GM18868 (cell line): ENCODE measurements around the gene PRXL2B.
"Not testable (repeated sequence)": the region's sequence is repeated elsewhere in the genome, so short reads cannot be mapped to it uniquely, and the experiment has no call there.

Experiments
- ATAC-seq: cut with Tn5 transposase; IDR thresholded peaks from one replicate; pipeline ENCODE4 v1.9.1; 2021; ENCODE audit warnings: mild to moderate bottlenecking, moderate library complexity; ENCODE audit not compliant: unreplicated experiment

PRXL2B gene

GRCh38 chr1:2586154-2587070 lies at the start of gene PRXL2B:
Gene PRXL2B (plus strand): TSS chr1:2586777. CDS start chr1:2586886, 109 bp downstream.
- peak; percentile 69 for ATAC-seq

- ATAC-seq = no peak
Measured at GRCh38 chr1:2537784-2538115, 48.8 kb upstream of the PRXL2B start.

GRCh38 chr1:2538376-2538775 lies 48.2 kb upstream of the PRXL2B start:
- no peak for ATAC-seq

DNA sequence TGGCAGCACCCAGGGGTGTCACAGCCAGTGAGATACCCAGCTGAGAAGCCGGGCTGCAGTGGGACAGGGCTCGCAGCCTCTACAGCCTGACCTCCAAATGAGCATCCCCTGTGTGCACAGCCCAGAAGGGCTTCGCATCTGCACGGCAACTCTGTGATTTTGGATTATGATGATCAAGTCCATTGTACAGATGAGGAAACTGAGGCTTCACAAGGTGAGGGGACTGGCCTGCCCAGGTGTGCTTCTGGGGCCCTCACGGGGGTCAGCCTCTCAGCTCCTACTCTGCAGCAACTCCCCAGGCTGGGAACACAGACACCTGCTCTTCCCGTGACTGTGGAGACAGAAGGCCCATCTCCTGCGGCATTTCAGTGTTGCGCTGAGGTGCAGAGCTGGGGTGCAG lies 47.7 kb upstream of the PRXL2B start:
- ATAC-seq = no peak

- ATAC-seq = no peak
Measured at GRCh38 chr1:2539312-2539907, 47.2 kb upstream of the PRXL2B start.

GRCh38 chr1:2540816-2541492 lies 45.6 kb upstream of the PRXL2B start:
- ATAC-seq = no peak

DNA sequence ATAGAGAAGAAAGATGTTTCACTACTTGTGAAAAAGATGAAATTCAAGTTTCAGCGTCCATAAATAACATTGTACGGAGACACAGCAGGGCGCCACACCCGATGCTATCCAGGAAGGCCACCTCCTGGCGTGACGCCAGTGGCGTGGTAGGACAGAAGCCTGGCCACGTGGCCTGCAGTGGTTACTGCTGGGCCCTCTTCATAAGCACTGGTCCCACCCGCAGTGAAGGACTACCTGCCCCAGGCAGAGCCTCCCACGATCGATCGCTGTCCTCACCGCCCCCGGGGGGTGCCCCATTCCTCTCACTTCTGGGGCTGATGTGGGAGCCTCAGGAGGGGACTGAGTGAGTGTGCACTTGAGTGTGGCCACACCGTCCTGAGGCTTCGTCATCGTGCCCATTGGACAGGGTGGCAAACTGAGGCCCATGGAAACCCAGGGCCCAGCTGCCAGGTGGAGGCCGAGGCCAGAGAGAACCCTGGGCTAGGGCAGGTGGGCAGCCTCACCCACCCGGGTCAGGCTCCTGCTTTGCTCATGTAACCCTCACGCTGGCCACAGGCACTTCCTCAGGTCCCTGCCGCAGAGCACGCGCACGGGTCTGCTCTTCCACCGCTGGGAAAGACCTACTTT lies 44.8 kb upstream of the PRXL2B start:
- ATAC-seq = no peak

GRCh38 chr1:2542246-2542915 lies 44.2 kb upstream of the PRXL2B start:
- ATAC-seq = no peak

- ATAC-seq = no peak
Measured at GRCh38 chr1:2543543-2544092, 43.0 kb upstream of the PRXL2B start.

GRCh38 chr1:2544093-2544874 lies 42.3 kb upstream of the PRXL2B start:
- ATAC-seq = no peak

- no peak for ATAC-seq
Measured at GRCh38 chr1:2544875-2545640, 41.5 kb upstream of the PRXL2B start.

GRCh38 chr1:2545754-2546514 lies 40.6 kb upstream of the PRXL2B start:
- ATAC-seq = peak; percentile 31

- peak; percentile 34 for ATAC-seq
Measured at GRCh38 chr1:2546515-2547209, 39.9 kb upstream of the PRXL2B start.

DNA sequence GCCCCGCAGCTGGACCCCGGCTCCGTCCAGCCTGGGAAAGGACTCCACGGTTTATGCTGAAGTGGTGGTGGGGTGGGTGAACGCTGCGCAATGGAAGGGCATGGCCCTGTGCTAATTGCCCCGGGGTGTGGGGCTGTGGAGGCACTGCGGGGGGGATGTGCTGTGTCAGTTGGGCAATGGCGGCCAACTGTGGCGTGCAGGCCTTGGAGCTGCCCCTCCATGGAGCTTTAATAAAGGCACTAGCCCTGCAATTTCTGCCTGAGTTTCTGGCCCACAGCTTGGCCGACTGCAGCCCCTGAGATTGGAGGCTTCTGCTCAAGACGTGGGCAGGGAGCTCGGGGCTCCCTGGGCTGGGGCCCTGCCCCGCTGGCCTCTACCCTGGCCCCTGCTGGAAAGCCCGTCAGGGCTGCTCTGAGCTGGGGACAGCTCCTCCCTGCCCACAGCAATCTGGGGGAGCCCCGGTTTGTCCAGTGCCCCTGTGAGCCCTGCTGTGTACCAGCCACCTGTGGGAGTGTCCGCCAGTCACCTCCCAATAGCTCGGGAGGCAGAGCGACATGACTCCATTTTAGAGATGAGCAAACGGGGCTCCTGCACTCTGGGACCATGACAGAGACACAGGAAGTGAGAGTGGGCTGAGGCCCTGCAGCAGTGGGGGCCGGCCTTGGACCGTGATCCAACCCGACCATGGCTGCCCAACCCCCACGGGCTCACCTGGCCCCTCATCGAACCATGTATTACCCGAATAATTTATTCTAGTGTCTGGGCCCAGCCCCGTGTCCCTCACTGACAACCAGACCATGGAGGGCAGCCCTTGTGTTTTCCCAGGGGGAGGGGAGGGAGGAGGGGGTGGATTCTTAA lies 39.1 kb upstream of the PRXL2B start:
- ATAC-seq = no peak

DNA sequence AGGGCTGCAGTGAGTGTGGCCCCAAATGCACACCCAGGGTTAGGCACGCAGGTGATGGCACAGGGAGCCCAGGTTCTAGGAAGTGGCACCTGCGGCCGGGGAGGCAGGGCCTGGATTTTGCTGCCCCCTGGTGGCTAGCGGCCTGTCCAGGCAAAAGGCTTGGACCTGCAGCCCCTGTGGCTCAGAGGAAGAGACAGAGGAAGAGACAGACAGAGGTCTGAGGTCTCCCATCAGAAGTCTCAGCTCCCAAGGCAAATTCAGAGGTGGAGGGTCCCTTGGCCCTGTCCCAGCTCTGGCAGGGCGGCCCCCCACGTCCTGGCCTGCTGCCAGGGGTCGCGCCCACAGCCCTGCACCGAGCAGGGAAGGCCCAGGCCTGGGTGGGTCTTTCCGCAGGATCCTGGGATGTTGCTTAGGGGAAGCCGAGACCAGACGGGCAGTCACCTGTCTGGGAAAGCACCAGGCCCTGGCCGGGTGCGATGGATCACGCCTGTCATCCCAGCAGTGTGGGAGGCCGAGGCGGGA lies 38.4 kb upstream of the PRXL2B start:
- ATAC-seq = no peak

DNA sequence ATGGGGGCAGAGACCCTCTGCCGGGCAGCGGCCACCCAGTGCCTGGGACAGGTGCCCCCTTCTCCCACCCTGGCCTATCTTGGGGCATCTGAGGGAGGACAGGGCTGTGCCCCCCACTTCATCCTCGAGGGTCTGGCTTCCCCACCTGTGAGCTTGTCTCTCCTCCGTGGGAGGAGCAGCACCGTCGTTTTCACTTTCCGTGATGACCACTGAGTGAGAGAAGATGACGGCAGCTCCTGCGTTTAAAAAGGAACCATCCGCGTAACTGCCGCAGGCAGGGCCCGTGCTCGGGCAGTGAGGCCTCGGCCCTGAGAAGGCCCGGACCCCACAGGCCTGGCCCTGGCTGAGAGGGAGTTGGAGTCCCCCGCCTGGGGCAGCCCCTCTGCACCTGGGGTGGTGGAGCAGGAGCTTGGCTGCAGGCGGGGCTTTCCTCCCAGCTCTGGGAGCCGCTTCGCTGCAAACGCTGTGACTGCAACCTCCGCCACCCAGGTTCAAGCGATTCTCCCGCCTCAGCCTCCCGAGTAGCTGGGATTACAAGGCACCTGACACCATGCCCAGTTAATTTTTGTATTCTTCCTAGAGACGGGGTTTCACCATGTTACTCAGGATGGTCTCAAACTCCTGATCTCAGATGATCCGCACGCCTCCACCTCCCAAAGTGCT lies 37.1 kb upstream of the PRXL2B start:
- not testable (repeated sequence) for ATAC-seq
